CD14-positive monocyte (primary cell): ENCODE data around the gene WIPF1. TPM values are rescaled to one million over a fixed set of nuclear protein-coding genes. Genes with fewer than 3 reads are reported as not detected.
A peak's percentile ranks its signal among the peaks of the same experiment; 100 is the strongest.

ENCODE experiments used
- DNase-seq, 3 donors: peaks; one replicate each; pipeline ENCODE4 v3.0.0-alpha.2; 2011 to 2022
- H2AFZ ChIP-seq: 2 replicates; pipeline ENCODE4 v1.6.0; 2012; ENCODE audit warnings: mild to moderate bottlenecking, low read depth, low read length, inconsistent platforms; ENCODE audit not compliant: insufficient read depth, poor library complexity, severe bottlenecking
- H3K27ac ChIP-seq, 2 donors: 1 replicate in 1 of 2; 2 replicates in 1 of 2; pipeline ENCODE4 v1.5.1; 2012 to 2013; ENCODE audit warnings: low read length in 2 of 2, control low read depth in 1 of 2, inconsistent platforms in 1 of 2, low read depth in 1 of 2, mild to moderate bottlenecking in 1 of 2
- H3K27me3 ChIP-seq, 2 donors: one replicate each; pipeline versions ENCODE4 v1.6.0 to v1.6.1; 2011 to 2013; ENCODE audit warnings: low read length in 2 of 2; ENCODE audit not compliant: control insufficient read depth in 2 of 2, insufficient read depth in 2 of 2
- H3K36me3 ChIP-seq, 2 donors: replicated peaks in 1 of 2; 1 replicate in 1 of 2; 2 replicates in 1 of 2; pipeline versions ENCODE4 v1.5.1 to v1.6.1; 2012 to 2013; ENCODE audit warnings: low read length in 2 of 2, control low read depth in 1 of 2, inconsistent platforms in 1 of 2, mild to moderate bottlenecking in 1 of 2; ENCODE audit not compliant: insufficient read depth in 2 of 2, control insufficient read depth in 1 of 2
- H3K4me1 ChIP-seq, 2 donors: 1 replicate in 1 of 2; 2 replicates in 1 of 2; pipeline versions ENCODE4 v1.5.1 to v1.6.1; 2012 to 2013; ENCODE audit warnings: low read length in 2 of 2, control low read depth in 1 of 2, inconsistent platforms in 1 of 2, mild to moderate bottlenecking in 1 of 2, moderate library complexity in 1 of 2; ENCODE audit not compliant: insufficient read depth in 2 of 2, control insufficient read depth in 1 of 2
- H3K4me2 ChIP-seq: replicated peaks from 2 replicates; pipeline ENCODE3; 2012; ENCODE audit warnings: low read length, moderate library complexity, mild to moderate bottlenecking; ENCODE audit not compliant: poor library complexity, severe bottlenecking; ENCODE audit errors: extremely low read depth
- H3K4me3 ChIP-seq, 3 experiments: fragments of 200-600 bp in 1 of 3; sonication (generic) in 1 of 3; replicated peaks in 1 of 3; 1 replicate in 2 of 3; 2 replicates in 1 of 3; pipeline ENCODE4 v1.5.1; 2011 to 2013; ENCODE audit warnings: low read length in 3 of 3, mild to moderate bottlenecking in 3 of 3, control low read depth in 2 of 3, low read depth in 2 of 3, inconsistent platforms in 1 of 3, moderate library complexity in 1 of 3
- H3K79me2 ChIP-seq: 2 replicates; pipeline ENCODE4 v1.6.0; 2012; ENCODE audit warnings: mild to moderate bottlenecking, control low read depth, inconsistent platforms, low read length, moderate library complexity; ENCODE audit not compliant: insufficient read depth
- H3K9ac ChIP-seq: 2 replicates; pipeline ENCODE4 v1.6.0; 2017; ENCODE audit warnings: low read length, mild to moderate bottlenecking; ENCODE audit not compliant: insufficient read depth, poor library complexity, severe bottlenecking
- H3K9me3 ChIP-seq, 2 donors: replicated peaks in 1 of 2; 1 replicate in 1 of 2; 2 replicates in 1 of 2; pipeline versions ENCODE4 v1.5.1 to v1.6.1; 2012 to 2013; ENCODE audit warnings: low read length in 2 of 2, control low read depth in 1 of 2; ENCODE audit not compliant: control insufficient read depth in 1 of 2, insufficient read depth in 1 of 2
- H4K20me1 ChIP-seq: 2 replicates; pipeline ENCODE4 v1.6.0; 2012; ENCODE audit warnings: mild to moderate bottlenecking, low read length, control low read depth, moderate library complexity; ENCODE audit not compliant: insufficient read depth
- H3K27ac Mint-ChIP-seq, 7 donors: one replicate each; pipeline ENCODE4 v1.8.0; 2020; ENCODE audit warnings: mild to moderate bottlenecking in 7 of 7, mixed read lengths in 7 of 7, moderate library complexity in 6 of 7, inconsistent platforms in 2 of 7
- H3K27me3 Mint-ChIP-seq, 3 donors: one replicate each; pipeline ENCODE4 v1.8.0; 2021 to 2022; ENCODE audit warnings: low read depth in 3 of 3, mild to moderate bottlenecking in 3 of 3, mixed read lengths in 3 of 3, moderate library complexity in 3 of 3, inconsistent platforms in 1 of 3
- H3K36me3 Mint-ChIP-seq, 2 donors: one replicate each; pipeline ENCODE4 v1.8.0; 2020; ENCODE audit warnings: mixed read lengths in 2 of 2, inconsistent platforms in 1 of 2, mild to moderate bottlenecking in 1 of 2
- H3K4me1 Mint-ChIP-seq: one replicate; pipeline ENCODE4 v1.8.0; 2020; ENCODE audit warnings: mild to moderate bottlenecking, mixed read lengths
- H3K4me3 Mint-ChIP-seq, 2 donors: one replicate each; pipeline ENCODE4 v1.8.0; 2020; ENCODE audit warnings: mild to moderate bottlenecking in 2 of 2, mixed read lengths in 2 of 2, moderate library complexity in 1 of 2
- H3K9me3 Mint-ChIP-seq, 7 donors: one replicate each; pipeline ENCODE4 v1.8.0; 2020 to 2022; ENCODE audit warnings: mixed read lengths in 7 of 7, mild to moderate bottlenecking in 6 of 7, moderate library complexity in 6 of 7, inconsistent platforms in 2 of 7
- CTCF ChIP-seq: fragments of 200-600 bp; IDR thresholded peaks from one replicate; pipeline ENCODE4 v1.8.0; 2022; ENCODE audit warnings: antibody characterized with exemption, mild to moderate bottlenecking
- WGBS: methylation state at CpG from one replicate; pipeline ENCODE4 v1.1.5; 2013; ENCODE audit warnings: missing lambda C conversion rate; ENCODE audit not compliant: insufficient coverage; 5-methylcytosine and 5-hydroxymethylcytosine counted together
- intact Hi-C, 2 donors: fragments of 100-400 bp; cut with micrococcal nuclease; formaldehyde crosslinking; loops; one replicate each; pipeline versions ENCODE4 v1.15.0 to v1.15.1; 2023
- polyA plus RNA-seq, 3 donors: library from polyadenylated mRNA; depleted of rRNA in 1 of 3; unstranded in 2 of 3; stranded (reverse) in 1 of 3; fragments of 300-500 nt in 2 of 3; fragments of >200 nt in 1 of 3; fragmentation: Illumina TruSeq in 2 of 3; gene quantifications; 1 replicate in 2 of 3; 2 replicates in 1 of 3; pipeline ENCODE4 v1.2.3, GENCODE V29; 2012 to 2021

WIPF1 gene
- polyA plus RNA-seq, 3 donors = 43.9 to 126 (median 74.3) TPM

- no peaks in the 10 kb centered on the region for H3K27me3 ChIP-seq
- Mint-ChIP-seq H3K4me3 (no peak overlapping the region), H3K27me3 (peaks cover 0 to 3% (median 0%) of the 10 kb centered on the region in 3 donors), H3K27ac (peak overlapping the region in 3 of 7 donors; percentile 33 to 70 (median 60)), H3K9me3 (no peaks in the 10 kb centered on the region), H3K36me3 (peaks cover 75 to 85% of the 10 kb centered on the region in 2 donors), H3K4me1 (peaks cover 55% of the 10 kb centered on the region)
- H2AFZ ChIP-seq = no peak overlapping the region
- 79% methylated on average over 5 of the region's 7 CpGs for WGBS
- intact Hi-C loops = no loop called here
- no peaks in the 10 kb centered on the region for H3K9me3 ChIP-seq
- no peak overlapping the region for H3K4me2 ChIP-seq
- no peak for DNase-seq
- TF ChIP-seq CTCF = no peak
- no peak overlapping the region for H3K4me3 ChIP-seq
- H3K36me3 ChIP-seq = peaks cover 81 to 97% of the 10 kb centered on the region in 2 donors
- peaks cover 100% of the 10 kb centered on the region for H3K79me2 ChIP-seq
- peaks cover 10 to 24% of the 10 kb centered on the region in 2 donors for H3K4me1 ChIP-seq
- H3K9ac ChIP-seq = no peak overlapping the region
- H3K27ac ChIP-seq = peak overlapping the region in 1 of 2 donors; percentile 67
- peaks cover 100% of the 10 kb centered on the region for H4K20me1 ChIP-seq
Observed at GRCh38 chr2:174624895-174625430, 27.4 kb upstream of the WIPF1 start.

GRCh38 chr2:174623690-174624089, 26.1 kb upstream of the WIPF1 start:
- H3K9me3 ChIP-seq = no peaks in the 10 kb centered on the region
- no peak overlapping the region for H3K4me2 ChIP-seq
- H3K36me3 ChIP-seq = peaks cover 79 to 97% of the 10 kb centered on the region in 2 donors
- no peaks in the 10 kb centered on the region for H3K9me3 Mint-ChIP-seq
- intact Hi-C loops = no loop called here
- peaks cover 0 to 1% (median 0%) of the 10 kb centered on the region in 3 donors for H3K27me3 Mint-ChIP-seq
- H3K79me2 ChIP-seq = peaks cover 100% of the 10 kb centered on the region
- H3K27ac ChIP-seq = peak overlapping the region in 1 of 2 donors; percentile 55
- no peak overlapping the region for H3K9ac ChIP-seq
- DNase-seq = no peak
- H3K27me3 ChIP-seq = no peaks in the 10 kb centered on the region
- peaks cover 100% of the 10 kb centered on the region for H4K20me1 ChIP-seq
- H3K4me1 ChIP-seq = peaks cover 7 to 21% of the 10 kb centered on the region in 2 donors
- H3K4me3 Mint-ChIP-seq = no peak overlapping the region
- H3K27ac Mint-ChIP-seq = peak overlapping the region in 3 of 7 donors; percentile 8 to 46 (median 26)
- no peak overlapping the region for H2AFZ ChIP-seq
- no peak for TF ChIP-seq CTCF
- no peak overlapping the region for H3K4me3 ChIP-seq
- H3K36me3 Mint-ChIP-seq = peaks cover 69 to 86% of the 10 kb centered on the region in 2 donors
- peaks cover 50% of the 10 kb centered on the region for H3K4me1 Mint-ChIP-seq
